Measurements from ENCODE around the gene ALDH3B2.
"Not testable (repeated sequence)": the region's sequence is repeated elsewhere in the genome, so short reads cannot be mapped to it uniquely, and the experiment has no call there.

- TF ChIP-seq CTCF, POLR2A (IDR thresholded peaks at IDR 0.05): not testable (repeated sequence)
Measured at GRCh38 chr11:67621928-67622327, 52.5 kb downstream of the ALDH3B2 start.
